NCI-H748 (cell line): Measurements from ENCODE around the gene VSIG10.

Experiments used
- DNase-seq: peaks from one replicate; lab custom pipeline; 2025; ENCODE audit not compliant: unreplicated experiment; lab: John Stamatoyannopoulos, UW

Gene VSIG10

GRCh38 chr12:118060301-118061010, 43.4 kb downstream of the VSIG10 start:
- DNase-seq = peak; percentile 46

GRCh38 chr12:118059341-118060191, 44.2 kb downstream of the VSIG10 start:
- peak; percentile 24 for DNase-seq

- no peak for DNase-seq
Measured at GRCh38 chr12:118058881-118059280, 44.9 kb downstream of the VSIG10 start.

GRCh38 chr12:118058227-118058626, 45.6 kb downstream of the VSIG10 start:
- DNase-seq = no peak

- no peak for DNase-seq
Measured at GRCh38 chr12:118055865-118056773, 47.7 kb downstream of the VSIG10 start.

- peak; percentile 68 for DNase-seq
Measured at GRCh38 chr12:118055144-118055557, 48.7 kb downstream of the VSIG10 start.

GRCh38 chr12:118053071-118053985, 50.5 kb downstream of the VSIG10 start:
- DNase-seq = no peak

- DNase-seq = no peak
Measured at GRCh38 chr12:118052324-118053070, 51.3 kb downstream of the VSIG10 start.

GRCh38 chr12:118050972-118051910, 52.6 kb downstream of the VSIG10 start:
- no peak for DNase-seq

GRCh38 chr12:118046430-118046829, 57.4 kb downstream of the VSIG10 start:
- DNase-seq = no peak

GRCh38 chr12:118044577-118044976, 59.2 kb downstream of the VSIG10 start:
- no peak for DNase-seq

- no peak for DNase-seq
Measured at GRCh38 chr12:118044075-118044474, 59.7 kb downstream of the VSIG10 start.

- DNase-seq = no peak
Measured at GRCh38 chr12:118042091-118042490, 61.7 kb downstream of the VSIG10 start.

GRCh38 chr12:118038137-118038536, 65.7 kb downstream of the VSIG10 start:
- DNase-seq = peak; percentile 3

- no peak for DNase-seq
Measured at GRCh38 chr12:118036672-118037411, 67.0 kb downstream of the VSIG10 start.

- DNase-seq = peak; percentile 17
Measured at GRCh38 chr12:118035190-118036041, 68.4 kb downstream of the VSIG10 start.
